PFSK-1 (cell line): ENCODE results near the gene ARHGEF19.

Experiments used
- POLR2AphosphoS5 ChIP-seq: IDR thresholded peaks from 2 replicates; pipeline ENCODE4 v1.6.1; 2012; ENCODE audit warnings: low read depth, mild to moderate bottlenecking, control low read depth, low read length, moderate library complexity
- REST ChIP-seq, 2 experiments: IDR thresholded peaks; 2 replicates each; pipeline versions ENCODE4 v1.6.1 to v1.8.0; 2011 to 2012; ENCODE audit warnings: low read depth in 2 of 2, low read length in 2 of 2, control low read depth in 1 of 2, inconsistent platforms in 1 of 2, mild to moderate bottlenecking in 1 of 2, moderate library complexity in 1 of 2; ENCODE audit not compliant: insufficient read depth in 1 of 2
- TAF1 ChIP-seq: IDR thresholded peaks from 2 replicates; pipeline ENCODE4 v1.6.1; 2012; ENCODE audit warnings: low read length, control low read depth, borderline replicate concordance; ENCODE audit not compliant: insufficient read depth

DNA sequence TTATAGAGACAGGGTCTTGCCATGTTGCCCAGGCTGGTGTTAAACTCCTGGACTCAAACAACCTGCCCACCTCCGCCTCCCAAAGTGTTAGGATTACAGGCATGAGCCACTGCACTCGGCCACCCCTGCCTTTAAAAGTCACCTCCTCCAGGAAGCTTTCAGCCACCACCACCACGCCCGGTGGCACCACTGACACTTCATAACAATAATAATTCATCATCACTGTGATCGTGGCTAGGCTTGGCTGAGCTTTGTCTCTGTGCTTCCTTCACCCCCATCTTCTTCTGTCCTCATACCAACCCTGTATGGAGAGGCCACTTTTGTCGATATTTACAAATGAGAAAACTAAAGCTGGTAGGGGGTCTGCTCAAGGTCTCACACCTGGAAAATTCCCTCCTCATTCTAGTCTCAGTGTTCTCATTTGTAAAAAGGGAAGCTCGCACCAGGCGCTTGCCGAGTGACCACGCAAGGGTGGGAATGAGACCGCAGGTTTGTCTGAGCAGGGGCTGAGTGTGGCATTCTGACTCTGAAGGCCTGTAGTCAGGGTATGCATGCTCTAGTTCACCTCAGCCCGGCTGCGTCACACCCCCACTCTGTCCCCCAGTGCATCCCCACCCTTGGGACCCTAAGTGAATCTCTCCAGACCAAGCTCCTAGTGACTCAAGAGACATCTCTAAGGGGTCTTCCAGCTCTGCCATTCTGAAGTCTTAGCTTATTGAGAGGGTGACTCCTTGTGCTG is 43.7 kb downstream of the ARHGEF19 start:
- no peak for TF ChIP-seq REST (IDR thresholded peaks at IDR 0.05; ENCODE audit: insufficient read depth in 1 of 2, low read depth in 2 of 2, low read length in 2 of 2)
- TF ChIP-seq TAF1: no peak
- TF ChIP-seq POLR2AphosphoS5: no peak
